GM19397 (cell line): Measurements from ENCODE around the gene TMCO1.
"Not testable (repeated sequence)": the region's sequence is repeated elsewhere in the genome, so short reads cannot be mapped to it uniquely, and the experiment has no call there.

Experiments used
- ATAC-seq: cut with Tn5 transposase; IDR thresholded peaks from one replicate; pipeline ENCODE4 v1.9.1; 2021; ENCODE audit warnings: mild to moderate bottlenecking, moderate library complexity; ENCODE audit not compliant: unreplicated experiment

TMCO1 gene

DNA sequence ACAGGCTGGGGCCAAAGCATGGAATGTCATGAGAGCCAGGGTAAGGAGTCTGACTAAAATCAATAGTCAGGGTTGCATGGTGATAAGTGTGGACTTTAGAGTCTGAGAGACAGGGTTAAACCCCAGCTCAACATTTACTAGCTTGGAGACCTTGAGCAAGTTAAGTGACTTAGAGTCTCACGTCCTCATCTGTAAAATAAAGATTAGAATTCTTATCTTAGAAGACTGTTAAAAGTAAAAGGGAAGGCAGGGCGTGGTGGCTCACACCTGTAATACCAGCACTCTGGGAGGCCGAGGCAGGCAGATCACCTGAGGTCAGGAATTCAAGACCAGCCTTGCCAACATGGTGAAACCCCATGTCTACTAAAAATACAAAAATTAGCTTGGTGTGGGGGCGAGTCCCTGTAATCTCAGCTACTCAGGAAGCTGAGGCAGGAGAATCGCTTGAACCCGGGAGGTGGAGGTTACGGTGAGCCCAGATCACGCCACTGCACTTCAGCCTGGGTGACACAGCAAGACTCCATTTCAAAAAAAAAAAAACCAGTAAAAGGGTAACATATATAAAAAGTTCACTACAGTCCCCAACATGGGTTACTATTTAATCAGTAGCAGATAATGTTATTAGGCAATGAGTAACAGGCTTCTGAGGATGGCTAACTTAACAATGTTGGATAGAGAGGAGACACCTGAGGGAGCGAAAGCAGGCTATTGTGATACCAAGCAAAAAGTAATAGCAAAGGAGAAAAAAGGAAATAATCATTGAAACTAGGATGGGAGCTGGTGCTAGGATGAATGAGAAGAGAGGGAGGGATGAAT is 20.8 kb downstream of the TMCO1 start:
- ATAC-seq = no peak

DNA sequence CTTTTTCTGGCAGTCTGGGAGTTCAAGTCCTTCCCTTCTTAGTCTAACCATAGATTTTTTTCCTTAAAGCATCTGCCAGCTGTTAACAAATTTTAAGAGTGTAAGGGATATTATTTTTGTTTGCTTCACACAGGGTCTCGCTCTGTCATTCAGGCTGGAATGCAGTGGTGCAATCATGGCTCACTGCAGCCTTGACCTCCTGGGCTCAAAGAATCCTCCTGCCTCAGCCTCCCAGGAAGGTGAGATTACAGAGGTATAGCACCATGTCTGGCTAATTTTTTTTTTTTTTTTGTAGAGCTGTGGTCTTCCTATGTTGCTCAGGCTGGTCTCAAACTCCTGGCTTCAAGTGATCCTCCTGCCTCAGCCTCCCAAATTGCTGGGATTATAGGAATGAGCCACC is 23.8 kb downstream of the TMCO1 start:
- not testable (repeated sequence) for ATAC-seq

DNA sequence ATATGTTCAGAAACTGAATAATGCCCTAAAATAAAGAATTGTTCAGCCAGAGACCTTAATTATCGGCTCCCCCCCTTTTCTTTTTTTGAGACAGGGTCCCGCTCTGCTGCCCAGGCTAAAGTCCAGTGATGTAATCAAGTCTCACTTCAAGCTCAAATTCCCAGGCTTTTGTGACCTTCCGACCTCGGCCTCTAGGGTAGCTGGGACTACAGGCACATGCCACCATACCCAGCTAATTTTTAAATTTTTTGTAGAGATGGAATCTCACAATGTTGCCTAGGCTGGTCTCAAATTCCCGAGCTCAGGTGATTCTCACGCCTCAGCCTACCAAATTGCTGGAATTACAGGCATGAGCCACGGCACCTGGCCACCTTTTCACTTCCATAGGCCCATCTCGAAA is 26.5 kb downstream of the TMCO1 start:
- ATAC-seq = no peak

DNA sequence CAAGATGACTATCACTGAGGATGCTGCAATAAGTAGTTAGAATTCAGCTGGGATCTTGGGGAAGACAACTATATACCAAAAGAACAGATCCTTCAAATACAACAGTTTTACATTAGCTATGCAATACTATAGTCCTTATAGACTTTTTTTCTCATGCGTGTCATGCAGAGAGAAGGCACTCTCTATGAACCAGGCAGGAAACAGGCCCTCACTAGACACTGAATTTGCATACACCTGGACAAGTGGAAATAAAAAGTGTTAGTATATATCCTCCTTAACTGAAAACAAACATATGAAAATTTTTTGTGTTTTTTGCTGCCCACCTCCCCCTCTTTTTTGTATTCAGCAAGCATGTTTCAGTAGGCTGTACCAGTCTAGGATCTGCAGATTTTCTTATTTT is 29.9 kb downstream of the TMCO1 start:
- ATAC-seq = peak; percentile 92

DNA sequence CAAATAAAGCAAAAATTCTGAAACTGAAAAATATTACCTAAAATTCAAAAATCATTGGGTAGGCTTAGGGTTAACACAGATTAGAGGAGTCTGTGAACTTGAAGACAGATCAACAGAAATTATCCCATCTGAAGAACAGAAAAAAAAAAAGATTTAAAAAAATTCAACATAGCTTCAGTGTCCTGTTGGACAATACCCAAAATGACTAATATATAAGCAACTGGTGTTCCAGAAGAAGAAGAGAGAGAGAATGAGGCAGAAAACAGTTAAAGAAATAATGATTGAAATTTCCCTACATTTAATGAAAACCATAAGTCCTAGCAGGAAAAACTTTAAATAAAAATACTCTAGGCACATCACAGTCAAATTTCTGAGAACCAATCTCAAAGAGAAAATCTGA is 31.5 kb downstream of the TMCO1 start:
- ATAC-seq = no peak

DNA sequence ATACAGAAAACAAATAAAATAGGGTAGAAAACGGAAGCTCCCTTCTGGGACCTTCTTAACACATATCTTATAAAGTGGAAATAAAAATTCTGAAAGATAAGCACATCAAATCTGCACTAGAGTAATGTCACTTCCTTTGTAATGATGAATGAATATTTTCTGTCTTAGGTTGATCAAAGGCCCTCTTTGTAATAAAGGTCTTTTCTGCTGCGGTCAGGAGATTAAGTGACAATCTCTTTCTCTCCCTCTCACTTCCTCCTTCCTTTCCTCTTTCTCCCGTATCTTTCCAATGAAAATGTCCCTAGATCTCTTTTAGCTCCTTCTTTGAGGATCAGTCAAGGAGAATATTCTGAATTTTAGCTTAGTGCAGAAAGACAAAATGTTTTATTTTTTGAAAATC is 33.8 kb downstream of the TMCO1 start:
- ATAC-seq = no peak

DNA sequence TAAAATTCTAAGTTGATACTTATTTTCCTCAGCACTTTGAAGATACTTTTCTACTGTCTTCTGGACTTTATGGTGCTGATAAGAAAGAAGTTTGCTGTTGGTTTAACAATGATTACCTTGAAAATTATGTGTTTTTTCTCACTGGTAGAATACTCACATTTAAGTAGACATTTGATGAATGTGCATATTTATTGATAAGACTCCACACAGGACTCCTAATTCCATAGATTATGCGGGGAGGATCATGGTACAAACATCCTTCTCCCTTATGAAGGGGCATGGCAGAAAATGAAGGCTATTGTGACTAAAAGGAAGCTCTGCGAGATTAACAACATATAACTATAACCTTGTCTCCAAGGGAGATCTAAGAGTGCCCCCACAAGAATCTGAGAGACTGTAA is 41.8 kb downstream of the TMCO1 start:
- ATAC-seq = no peak

DNA sequence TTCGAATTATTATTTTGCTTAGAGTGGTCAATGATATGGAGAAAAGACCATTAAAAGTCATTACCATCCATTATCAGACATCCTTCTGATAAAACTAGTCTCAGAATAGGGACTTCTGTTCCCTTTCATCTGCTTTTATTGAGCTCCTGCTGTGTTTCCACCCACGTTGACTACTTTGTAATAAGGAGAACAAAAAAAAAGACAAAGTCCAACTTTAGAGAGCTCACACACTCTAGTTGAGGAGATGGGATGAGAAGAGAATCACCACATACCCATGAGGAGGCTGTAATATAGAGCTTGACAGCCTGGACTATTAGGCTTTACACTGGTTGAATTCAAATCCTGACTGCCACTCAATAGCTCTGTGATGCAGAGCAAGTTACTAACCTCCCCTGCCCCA is 42.5 kb downstream of the TMCO1 start:
- no peak for ATAC-seq

DNA sequence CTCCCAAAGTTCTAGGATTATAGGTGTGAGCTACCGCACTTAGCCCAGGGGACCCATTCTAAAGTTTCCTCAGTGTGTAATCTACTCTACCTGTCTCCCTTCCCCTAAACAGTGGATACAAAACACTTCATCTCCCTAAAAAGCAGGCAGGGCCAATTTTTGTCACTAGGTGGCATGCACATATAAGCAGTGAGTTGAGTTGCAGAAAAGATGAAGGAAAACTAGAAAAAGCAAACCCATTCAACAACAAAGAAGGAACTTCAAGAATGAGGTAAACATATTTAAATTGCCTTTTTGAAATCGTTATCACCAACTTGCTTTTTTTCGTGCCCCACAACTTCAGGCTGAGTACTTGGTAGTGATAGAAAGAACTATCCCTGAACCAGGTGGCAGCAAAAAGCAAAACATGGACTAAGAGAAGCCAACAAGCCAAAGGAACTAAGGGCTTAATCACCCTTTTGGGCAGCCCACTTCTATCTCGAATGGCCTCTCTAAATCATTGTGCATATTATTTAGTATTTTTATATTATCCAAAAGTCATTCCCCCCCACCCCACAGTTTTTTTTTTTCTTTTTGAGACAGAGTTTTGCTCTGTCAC is 50.7 kb downstream of the TMCO1 start:
- ATAC-seq = peak; percentile 58

DNA sequence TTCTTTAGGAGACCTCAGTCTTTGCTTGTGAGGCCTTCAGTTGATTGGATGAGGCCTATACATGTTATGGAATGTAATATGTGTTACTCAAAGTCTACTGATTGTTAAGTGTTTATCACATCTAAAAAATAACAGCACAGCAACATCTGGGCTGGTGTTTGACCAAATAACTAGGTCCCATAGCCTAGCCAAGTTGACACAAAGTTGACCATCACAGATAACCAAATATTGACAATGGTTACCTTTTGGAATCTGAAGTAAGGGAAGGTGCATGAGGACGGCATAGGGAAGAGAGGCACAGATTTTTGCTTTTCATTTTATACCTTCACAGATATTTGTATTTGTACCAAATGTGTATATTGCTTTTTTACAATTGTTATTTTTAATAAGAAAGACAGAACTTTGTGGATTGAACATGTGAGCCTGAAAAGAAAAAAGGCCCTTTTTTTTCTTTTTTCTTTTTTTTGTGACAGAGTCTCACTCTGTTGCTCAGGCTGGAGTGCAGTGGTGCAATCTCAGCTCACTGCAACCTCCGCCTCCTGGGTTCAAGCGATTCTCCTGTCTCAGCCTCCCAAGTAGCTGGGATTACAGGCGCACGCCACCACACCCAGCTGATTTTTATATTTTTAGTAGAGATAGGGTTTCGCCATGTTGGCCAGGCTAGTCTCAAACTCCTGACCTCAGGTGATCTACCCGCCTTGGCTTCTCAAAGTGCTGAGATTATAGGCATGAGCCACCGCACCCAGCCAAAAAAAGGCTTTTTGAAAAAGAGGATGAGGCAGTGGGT is 52.2 kb downstream of the TMCO1 start:
- not testable (repeated sequence) for ATAC-seq

DNA sequence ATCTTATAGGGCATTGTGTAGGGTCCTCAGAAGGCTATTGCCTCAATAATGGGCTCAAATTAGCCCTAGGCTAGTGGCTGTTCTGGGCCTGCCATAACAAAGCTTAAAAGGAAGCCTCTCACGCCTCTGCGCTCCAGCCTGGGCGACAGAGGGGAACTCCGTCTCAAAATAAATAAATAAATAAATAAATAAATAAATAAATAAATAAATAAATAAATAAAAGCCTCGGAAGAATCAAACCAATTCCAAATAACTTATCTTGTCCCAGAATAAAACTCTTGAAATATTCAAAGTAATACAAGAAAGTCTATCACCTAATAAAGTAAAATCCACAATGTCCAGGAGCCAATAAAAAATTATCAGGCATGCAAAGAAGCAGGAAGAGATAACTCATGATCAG is 55.9 kb downstream of the TMCO1 start:
- ATAC-seq = no peak

DNA sequence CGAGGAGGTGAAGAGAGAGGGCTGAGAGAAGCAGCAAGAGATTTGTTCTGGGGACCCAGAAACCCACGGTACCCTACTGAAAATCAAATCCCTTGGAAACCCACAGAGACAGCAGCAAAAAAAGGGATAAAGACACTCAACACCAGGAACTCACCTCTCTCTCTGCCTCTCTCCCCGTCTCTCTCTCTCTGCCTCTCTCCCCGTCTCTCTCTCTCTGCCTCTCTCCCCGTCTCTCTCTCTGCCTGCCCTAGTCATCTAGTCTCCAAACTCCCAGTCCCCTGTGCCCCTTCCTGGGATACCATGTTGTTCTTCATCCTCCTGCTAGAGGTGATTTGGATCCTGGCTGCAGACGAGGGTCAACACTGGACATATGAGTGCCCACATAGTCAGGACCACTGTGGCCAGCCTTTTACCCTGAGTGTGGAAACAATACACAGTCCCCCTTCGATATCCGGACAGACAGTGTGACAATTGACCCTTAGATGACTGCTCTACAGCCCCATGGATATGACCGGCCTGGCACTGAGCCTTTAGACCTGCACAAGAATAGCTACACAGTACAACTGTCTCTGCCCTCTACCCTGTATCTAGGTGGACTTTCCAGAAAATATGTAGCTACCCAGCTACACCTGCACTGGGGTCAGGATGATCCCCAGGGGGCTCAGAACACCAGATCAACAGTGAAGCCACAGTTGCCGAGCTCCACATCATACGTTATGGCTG is 60.5 kb downstream of the TMCO1 start:
- ATAC-seq = no peak

DNA sequence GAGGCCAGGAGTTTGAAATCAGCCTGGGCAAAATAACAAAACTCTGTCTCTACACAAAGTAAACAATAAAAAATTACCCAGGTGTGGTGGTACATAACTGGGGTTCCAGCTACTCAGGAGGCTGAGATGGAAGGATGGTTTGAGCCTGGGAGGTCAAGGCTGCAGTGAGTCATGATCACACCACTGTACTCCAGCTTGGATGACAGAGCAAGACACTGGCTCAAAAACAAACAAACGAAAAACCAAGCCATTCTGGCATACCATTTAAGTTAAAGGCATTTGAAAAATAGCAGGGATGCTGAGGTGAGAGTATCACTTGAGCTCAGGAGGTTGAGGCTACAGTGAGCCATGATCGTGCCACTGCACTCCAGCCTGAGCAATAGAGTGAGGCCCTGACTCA is 65.0 kb downstream of the TMCO1 start:
- no peak for ATAC-seq

DNA sequence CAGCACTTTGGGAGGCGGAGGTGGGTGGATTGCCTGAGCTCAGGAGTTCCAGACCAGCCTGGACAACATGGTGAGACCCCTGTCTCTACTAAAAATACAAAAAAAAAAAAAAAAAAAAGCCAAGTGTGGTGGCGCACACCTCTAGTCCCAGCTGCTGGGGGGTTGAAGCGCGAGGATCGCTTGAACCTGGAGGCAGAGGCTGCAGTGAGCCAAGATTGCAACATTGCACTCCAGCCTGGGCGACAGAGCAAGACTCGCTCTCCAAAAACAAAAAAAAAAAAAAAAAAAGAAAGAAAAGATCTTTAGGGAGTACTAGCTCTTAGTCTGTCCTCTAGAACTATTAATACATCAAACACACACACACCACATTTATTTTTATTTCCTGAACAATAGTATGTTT is 66.7 kb downstream of the TMCO1 start:
- ATAC-seq = not testable (repeated sequence)

DNA sequence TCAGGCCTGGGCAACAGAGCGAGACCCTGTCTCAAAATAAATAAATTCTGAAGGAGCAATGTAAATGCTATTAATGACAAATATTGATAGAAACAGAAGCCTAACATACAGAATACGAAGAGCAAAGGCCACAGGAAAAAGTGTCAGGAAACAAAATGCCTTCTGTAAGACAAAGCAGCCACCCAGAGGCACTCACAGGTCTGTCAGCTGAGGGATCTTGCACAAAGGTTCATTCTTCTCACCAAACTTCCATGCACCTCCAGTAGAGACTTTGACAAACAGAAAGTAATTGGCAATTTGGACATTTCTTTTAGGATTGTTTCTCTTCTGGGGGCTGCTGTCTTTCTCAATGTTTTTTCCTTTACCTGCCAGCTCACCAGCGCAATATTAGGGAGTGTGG is 69.1 kb downstream of the TMCO1 start:
- ATAC-seq = no peak

DNA sequence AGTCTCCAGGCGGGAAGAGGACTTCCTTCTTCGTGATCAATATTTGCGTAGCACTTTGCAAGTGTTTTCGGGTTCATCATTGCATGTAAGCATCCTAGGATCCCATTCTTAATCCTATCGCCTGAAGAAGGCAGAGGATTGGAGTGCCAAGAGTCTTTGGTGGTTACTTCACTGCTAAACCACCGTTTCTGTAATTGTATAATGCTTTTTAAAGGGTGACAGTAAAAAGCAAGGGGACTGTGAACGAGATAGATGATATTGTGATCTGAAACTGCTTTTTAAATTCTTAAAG is 70.0 kb downstream of the TMCO1 start:
- ATAC-seq = no peak

DNA sequence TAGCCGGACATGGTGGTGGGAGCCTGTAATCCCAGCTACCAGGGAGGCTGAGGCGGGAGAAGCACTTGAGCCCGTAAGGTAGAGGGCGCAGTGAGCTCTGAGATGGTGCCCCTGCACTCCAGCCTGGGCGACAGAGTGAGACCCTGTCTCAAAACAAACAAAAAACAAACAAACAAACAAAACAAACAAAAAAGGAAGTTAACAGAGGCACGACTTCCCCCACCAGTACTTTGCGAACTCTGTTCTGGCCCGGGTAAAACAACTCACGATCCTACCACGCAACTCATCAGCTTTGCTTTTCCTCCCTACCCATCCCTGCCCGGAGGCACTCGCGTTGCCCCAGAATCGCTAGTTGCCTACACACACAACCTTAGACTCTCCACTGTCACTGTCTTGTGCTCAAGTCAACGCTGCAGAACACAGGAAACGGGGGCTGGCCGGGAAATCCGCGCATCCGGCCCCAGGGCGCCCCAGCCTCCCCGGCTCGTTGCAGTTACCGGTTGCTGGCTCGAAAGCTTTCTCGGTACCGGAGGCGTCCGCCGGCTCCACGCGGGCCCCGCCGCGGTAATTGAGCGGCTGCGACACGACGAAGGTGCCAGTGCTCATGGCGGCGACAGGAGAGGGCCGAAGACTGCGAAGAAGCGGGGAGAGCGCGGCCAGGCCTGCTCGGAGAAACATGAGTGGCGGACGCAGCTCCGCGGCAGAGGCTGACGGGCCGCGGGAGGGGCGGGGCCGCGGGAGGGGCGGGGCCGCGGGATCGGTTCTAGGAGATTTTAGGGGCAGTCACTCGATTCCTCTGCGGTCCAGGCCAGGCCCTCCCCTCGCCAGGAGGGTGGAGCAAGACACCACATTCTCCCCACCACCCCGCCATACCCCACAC is 70.5 kb downstream of the TMCO1 start, which contains the start of gene ALDH9A1:
TSS of gene ALDH9A1 (minus strand) at position 682 of the 880 bp plus-strand sequence. CDS start at position 678, 4 bp downstream.
- peak; percentile 95 for ATAC-seq

DNA sequence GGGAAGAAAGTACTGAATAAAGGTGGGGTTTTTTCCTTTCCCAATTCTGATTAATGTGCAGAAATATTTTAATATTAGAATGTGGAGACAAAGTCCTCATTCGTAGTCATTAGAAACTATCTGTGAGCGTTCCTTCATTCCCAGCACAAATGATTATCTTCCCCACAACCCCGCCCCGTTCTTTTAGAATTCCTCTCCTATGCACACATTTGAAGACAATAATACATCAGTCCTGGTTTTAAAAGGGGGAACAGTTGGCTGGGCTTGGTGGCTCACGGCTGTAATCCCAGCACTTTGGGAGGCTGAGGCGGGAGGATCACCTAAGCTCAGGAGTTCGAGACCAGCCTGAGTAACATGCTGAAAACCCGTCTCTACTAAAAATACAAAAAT is 71.2 kb downstream of the TMCO1 start:
- no peak for ATAC-seq

DNA sequence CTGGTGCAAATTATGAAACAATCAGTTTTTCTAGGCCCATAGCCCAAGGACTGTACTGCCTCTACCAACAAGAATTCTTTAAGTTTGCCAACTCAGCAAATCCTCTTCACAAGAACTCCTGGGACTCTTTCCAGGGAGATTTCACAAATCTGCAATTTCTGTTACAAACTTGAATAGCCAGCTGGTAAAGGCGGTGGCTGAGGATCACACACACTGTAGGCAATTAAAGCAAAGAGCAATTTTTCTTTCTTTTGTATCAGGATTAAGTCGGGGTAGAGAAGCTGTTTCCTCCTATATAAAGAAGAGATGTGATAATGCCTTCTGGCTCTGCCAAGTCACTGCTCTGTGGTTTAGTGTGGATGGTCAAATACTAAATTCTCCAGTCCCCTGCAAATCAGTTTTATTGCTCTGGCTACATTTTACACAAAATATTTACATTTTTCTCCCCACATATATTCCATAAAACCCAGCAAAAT is 72.0 kb downstream of the TMCO1 start:
- no peak for ATAC-seq

DNA sequence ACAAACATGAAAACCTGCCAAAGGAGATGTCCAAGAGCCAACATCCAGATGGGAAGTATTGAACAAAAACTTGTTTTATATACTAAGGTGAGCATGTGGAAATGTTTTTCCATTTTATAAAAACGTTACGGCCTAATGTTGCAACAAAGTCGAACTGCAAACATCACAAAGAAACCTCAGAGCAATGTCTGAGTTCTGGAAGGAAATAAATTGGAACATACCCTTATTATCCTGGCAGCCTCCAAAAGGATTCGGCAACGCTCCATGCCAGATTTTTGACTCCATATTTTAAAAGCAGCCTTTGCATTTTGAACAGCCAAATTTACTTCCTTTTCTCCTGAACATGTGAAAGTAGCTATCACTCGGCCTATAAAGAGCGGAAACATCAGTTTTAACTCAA is 73.6 kb downstream of the TMCO1 start:
- no peak for ATAC-seq
